Tibial nerve (tissue), 4 donors: ENCODE results near the gene SLC25A33. TPM values are rescaled to one million over a fixed set of nuclear protein-coding genes. Genes with fewer than 3 reads are reported as not detected.

ENCODE experiments used
- DNase-seq, 2 donors: peaks; one replicate each; pipeline ENCODE4 v3.0.0-alpha.2; 2019; ENCODE audit warnings: low spot score in 2 of 2
- H3K27ac ChIP-seq, 4 donors: fragments of 200-600 bp; sonication (generic) in 3 of 4; one replicate each; pipeline ENCODE4 v1.5.1; 2017 to 2019; ENCODE audit warnings: mild to moderate bottlenecking in 1 of 4
- H3K27me3 ChIP-seq, 2 donors: fragments of 200-600 bp; sonication (generic) in 1 of 2; one replicate each; pipeline versions ENCODE4 v1.5.1 to v1.6.0; 2017 to 2019
- H3K36me3 ChIP-seq, 3 donors: fragments of 200-600 bp; sonication (generic); one replicate each; pipeline ENCODE4 v1.5.1; 2018 to 2019
- H3K4me1 ChIP-seq, 4 donors: fragments of 200-600 bp; sonication (generic) in 3 of 4; one replicate each; pipeline ENCODE4 v1.5.1; 2017 to 2019
- H3K4me3 ChIP-seq, 4 donors: fragments of 200-600 bp; sonication (generic) in 3 of 4; one replicate each; pipeline ENCODE4 v1.5.1; 2017 to 2019; ENCODE audit warnings: mild to moderate bottlenecking in 1 of 4, moderate library complexity in 1 of 4
- H3K9me3 ChIP-seq, 4 donors: fragments of 200-600 bp; sonication (generic) in 3 of 4; one replicate each; pipeline ENCODE4 v1.5.1; 2017 to 2019
- CTCF ChIP-seq, 5 experiments: fragments of 200-600 bp in 3 of 5; fragments of 450-650 bp in 2 of 5; sonication (generic) in 3 of 5; IDR thresholded peaks; one replicate each; pipeline ENCODE4 v1.5.1; 2016 to 2019; ENCODE audit warnings: antibody characterized with exemption in 5 of 5, mild to moderate bottlenecking in 3 of 5, moderate library complexity in 2 of 5
- EP300 ChIP-seq, 2 donors: sonication (generic); formaldehyde crosslinking; IDR thresholded peaks; one replicate each; pipeline ENCODE4 v1.6.1; 2017; ENCODE audit warnings: antibody characterized with exemption in 2 of 2, mild to moderate bottlenecking in 1 of 2
- POLR2A ChIP-seq, 2 donors: fragments of 450-650 bp; IDR thresholded peaks; one replicate each; pipeline ENCODE4 v1.6.1; 2017; ENCODE audit warnings: antibody characterized with exemption in 2 of 2, mild to moderate bottlenecking in 2 of 2, moderate library complexity in 2 of 2
- WGBS, 2 donors: methylation state at CpG; one replicate each; pipeline ENCODE4 v1.1.5; 2018; 5-methylcytosine and 5-hydroxymethylcytosine counted together
- total RNA-seq, 4 donors: library from RNA; depleted of rRNA; stranded (reverse); fragments of >200 nt; gene quantifications; one replicate each; pipeline ENCODE4 v1.1.0, GENCODE V29; 2016

SLC25A33 gene
- total RNA-seq, 4 donors from 2014 or later: 5.4 to 10.2 (median 6.8) TPM

- DNase-seq: no peak
- WGBS, 2 donors: 92 to 94% methylated on average over 26 of the region's 26 CpGs
- TF ChIP-seq EP300 (IDR thresholded peaks at IDR 0.05): no peak
- TF ChIP-seq POLR2A (IDR thresholded peaks at IDR 0.05): no peak
- no peak for TF ChIP-seq CTCF (IDR thresholded peaks at IDR 0.05)
- Histone ChIP-seq H3K27ac (no peak overlapping the region), H3K4me1 (no peaks in the 10 kb centered on the region), H3K9me3 (no peaks in the 10 kb centered on the region), H3K36me3 (peaks cover 0 to 100% (median 0%) of the 10 kb centered on the region in 3 donors), H3K4me3 (no peak overlapping the region), H3K27me3 (no peaks in the 10 kb centered on the region)
Measured at GRCh38 chr1:9601942-9602793, 62.9 kb downstream of the SLC25A33 start.

DNA sequence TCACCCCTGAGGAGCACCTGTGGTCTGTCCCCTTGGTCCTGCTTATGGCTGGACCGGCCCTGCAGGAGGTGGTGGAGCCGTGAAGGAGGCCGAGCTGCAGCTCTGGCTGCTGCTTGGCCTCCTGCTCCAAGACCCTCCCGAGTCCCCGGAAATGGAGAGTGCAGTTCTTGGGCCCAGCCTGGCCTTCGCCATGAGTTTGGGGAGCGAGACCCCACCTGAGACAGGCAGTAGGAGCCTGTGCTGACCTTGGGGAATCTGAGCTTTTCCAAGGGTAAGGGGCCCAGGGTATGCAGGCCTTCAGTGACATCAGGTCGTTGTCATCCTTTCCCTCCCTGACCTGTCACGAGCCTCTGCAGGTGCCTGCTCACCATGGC lies 63.5 kb downstream of the SLC25A33 start:
- 88 to 91% methylated on average over 4 of the region's 9 CpGs for WGBS, 2 donors
- no peak overlapping the region for H3K27ac ChIP-seq
- H3K36me3 ChIP-seq: peaks cover 0 to 100% (median 0%) of the 10 kb centered on the region in 3 donors
- no peak overlapping the region for H3K4me3 ChIP-seq
- no peaks in the 10 kb centered on the region for H3K4me1 ChIP-seq
- no peak for TF ChIP-seq POLR2A (IDR thresholded peaks at IDR 0.05)
- TF ChIP-seq CTCF (IDR thresholded peaks at IDR 0.05): no peak
- no peak for TF ChIP-seq EP300 (IDR thresholded peaks at IDR 0.05)
- no peak for DNase-seq
- no peaks in the 10 kb centered on the region for H3K9me3 ChIP-seq
- no peaks in the 10 kb centered on the region for H3K27me3 ChIP-seq

- DNase-seq: no peak
- Histone ChIP-seq H3K4me3 (no peak overlapping the region), H3K36me3 (peaks cover 0 to 100% (median 0%) of the 10 kb centered on the region in 3 donors), H3K27me3 (no peaks in the 10 kb centered on the region), H3K9me3 (no peaks in the 10 kb centered on the region), H3K27ac (no peak overlapping the region), H3K4me1 (no peaks in the 10 kb centered on the region)
- 92 to 95% methylated on average over 13 to 14 of the region's 14 CpGs for WGBS, 2 donors
- no peak for TF ChIP-seq POLR2A (IDR thresholded peaks at IDR 0.05)
- no peak for TF ChIP-seq EP300 (IDR thresholded peaks at IDR 0.05)
- no peak for TF ChIP-seq CTCF (IDR thresholded peaks at IDR 0.05)
Measured at GRCh38 chr1:9603307-9603706, 64.0 kb downstream of the SLC25A33 start.

DNA sequence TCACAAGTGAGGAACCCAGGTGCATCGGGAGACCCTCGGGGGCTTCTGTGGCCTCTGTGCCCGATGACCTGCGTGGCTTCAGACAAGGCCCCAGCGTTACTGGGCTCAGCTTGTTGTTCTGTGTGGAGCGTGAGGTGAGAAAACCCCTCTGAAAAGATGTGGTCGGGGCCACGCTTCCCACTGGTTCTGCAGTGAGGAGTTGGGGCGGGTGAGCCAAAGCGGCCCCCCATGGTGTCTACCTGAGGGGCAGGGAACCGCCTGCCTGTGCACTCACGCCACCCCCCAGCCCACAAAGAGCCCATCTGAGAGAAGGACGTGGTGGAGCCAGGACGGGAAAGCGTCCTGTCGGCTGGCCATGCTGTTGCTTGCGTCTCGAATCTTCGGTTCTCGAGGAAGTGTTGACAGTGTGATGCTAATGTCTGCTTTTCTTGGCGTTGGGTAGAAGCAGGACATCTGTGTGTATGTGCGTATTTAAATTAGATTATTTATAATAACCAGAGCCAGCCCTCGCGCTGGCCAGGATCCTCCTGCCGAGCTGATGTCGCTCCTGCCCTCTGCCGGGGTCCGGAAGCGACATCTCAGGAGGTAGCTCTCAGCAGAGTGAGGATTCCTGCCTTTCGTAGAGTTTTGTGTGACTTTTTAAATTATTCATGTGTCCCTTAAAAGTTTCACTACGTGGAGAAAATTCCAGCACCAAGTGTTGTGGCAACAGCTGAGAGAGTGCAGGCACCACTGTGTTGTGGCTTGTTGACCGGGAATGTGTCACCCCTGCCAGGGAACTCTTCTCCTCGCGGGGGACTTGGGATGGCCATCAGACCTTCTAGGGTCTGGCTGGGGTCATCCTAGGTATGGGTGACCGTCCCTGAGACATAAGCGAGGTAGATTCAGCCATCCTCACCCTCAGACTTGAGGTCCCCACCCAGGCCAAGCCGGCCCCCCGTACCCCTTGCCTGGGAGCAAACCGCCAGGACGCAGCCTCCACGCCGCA lies 64.8 kb downstream of the SLC25A33 start:
- Histone ChIP-seq H3K4me3 (no peak overlapping the region), H3K9me3 (no peaks in the 10 kb centered on the region), H3K36me3 (peaks cover 0 to 100% (median 0%) of the 10 kb centered on the region in 3 donors), H3K27me3 (no peaks in the 10 kb centered on the region), H3K4me1 (no peaks in the 10 kb centered on the region), H3K27ac (no peak overlapping the region)
- TF ChIP-seq EP300 (IDR thresholded peaks at IDR 0.05) (no peak), CTCF (IDR thresholded peaks at IDR 0.05) (no peak), POLR2A (IDR thresholded peaks at IDR 0.05) (no peak)
- WGBS, 2 donors: 92% methylated on average over 39 to 41 of the region's 42 CpGs
- no peak for DNase-seq
